Hepatocyte (in vitro differentiated cells): ENCODE measurements around the gene NPAS3.

Source experiments
- CTCF ChIP-seq: fragments of 200-600 bp; sonication (generic); IDR thresholded peaks from 2 replicates; pipeline ENCODE4 v1.5.1; 2016; ENCODE audit warnings: antibody characterized with exemption, mild to moderate bottlenecking; ENCODE audit not compliant: poor library complexity
- EZH2 ChIP-seq: fragments of 200-600 bp; sonication (generic); IDR thresholded peaks from 2 replicates; pipeline ENCODE4 v1.6.1; 2016; ENCODE audit warnings: antibody characterized with exemption, mild to moderate bottlenecking, borderline replicate concordance
- EZH2phosphoT487 ChIP-seq: fragments of 200-600 bp; sonication (generic); IDR thresholded peaks from one replicate; pipeline ENCODE4 v1.6.1; 2018; ENCODE audit warnings: antibody characterized with exemption, mild to moderate bottlenecking, low read depth, moderate library complexity; ENCODE audit not compliant: unreplicated experiment, severe bottlenecking

GRCh38 chr14:32934881-32935633 is 3.6 kb upstream of the NPAS3 start:
- no peak for TF ChIP-seq CTCF
- TF ChIP-seq EZH2 = peak; percentile 95
- peak; percentile 83 for TF ChIP-seq EZH2phosphoT487
